HepG2 (cell line): ENCODE data around the gene BLVRA. TPM values are rescaled to one million over a fixed set of nuclear protein-coding genes. Genes with fewer than 3 reads are reported as not detected.
A peak's percentile ranks its signal among the peaks of the same experiment; 100 is the strongest.

ENCODE experiments used
- ESRRA ChIP-seq: sonication (generic); formaldehyde crosslinking; IDR thresholded peaks from 2 replicates; pipeline ENCODE4 v1.5.1; 2020; ENCODE audit warnings: mild to moderate bottlenecking, low read depth, missing genetic modification reagents
- MATR3 ChIP-seq: sonication (generic); formaldehyde crosslinking; IDR thresholded peaks from 2 replicates; pipeline ENCODE4 v1.4.0; 2020; ENCODE audit warnings: missing genetic modification reagents
- NR2F2 ChIP-seq: IDR thresholded peaks from 2 replicates; pipeline ENCODE4 v1.6.1; 2012; ENCODE audit warnings: low read depth, inconsistent platforms, borderline replicate concordance
- RERE ChIP-seq: IDR thresholded peaks from 2 replicates; pipeline ENCODE4 v1.6.1; 2016; ENCODE audit warnings: low read depth, missing genetic modification reagents, missing compliant biosample characterization
- RFX1 ChIP-seq: fragments of 450-650 bp; IDR thresholded peaks from 2 replicates; pipeline ENCODE4 v1.6.1; 2017
- SMARCE1 ChIP-seq: fragments of 450-650 bp; IDR thresholded peaks from 2 replicates; pipeline ENCODE4 v1.6.1; 2017; ENCODE audit warnings: borderline replicate concordance
- SUZ12 ChIP-seq: fragments of 150-350 bp; IDR thresholded peaks from 2 replicates; pipeline ENCODE4 v1.6.1; 2014; ENCODE audit warnings: low read depth, low read length
- THYN1 ChIP-seq: sonication (generic); formaldehyde crosslinking; IDR thresholded peaks from 2 replicates; pipeline ENCODE4 v1.8.1; 2023; ENCODE audit warnings: low read depth, mild to moderate bottlenecking, moderate library complexity, missing genetic modification reagents, borderline replicate concordance
- ZNF350 ChIP-seq: sonication (generic); formaldehyde crosslinking; IDR thresholded peaks from 2 replicates; pipeline ENCODE4 v1.4.0; 2020; ENCODE audit warnings: mild to moderate bottlenecking, low read depth, missing genetic modification reagents, borderline replicate concordance
- ZNF607 ChIP-seq: sonication (generic); formaldehyde crosslinking; IDR thresholded peaks from 2 replicates; pipeline ENCODE4 v1.5.1; 2020; ENCODE audit warnings: missing genetic modification reagents, mild to moderate bottlenecking, borderline replicate concordance
- ZNF780A ChIP-seq: sonication (generic); formaldehyde crosslinking; IDR thresholded peaks from 2 replicates; pipeline ENCODE4 v1.8.0; 2022; ENCODE audit warnings: mild to moderate bottlenecking, missing genetic modification reagents, moderate library complexity
- polyA plus RNA-seq, 8 experiments: library from polyadenylated mRNA; depleted of rRNA in 3 of 8; stranded (reverse) in 7 of 8; unstranded in 1 of 8; fragments of >200 nt; fragmentation: Illumina TruSeq in 4 of 8; extraction: Trizol in 4 of 8; gene quantifications; 2 replicates each; pipeline versions ENCODE4 v1.2.1 to v1.2.3, GENCODE V29; 2011 to 2016; ENCODE audit warnings: low read depth in 4 of 8, missing spikeins in 1 of 8, mixed read lengths in 1 of 8; ENCODE audit not compliant: insufficient read depth in 1 of 8
- total RNA-seq, 5 experiments: library from RNA; depleted of rRNA; stranded (reverse); fragments of >200 nt; fragmentation: Illumina TruSeq; extraction: Trizol; gene quantifications; 2 replicates each; pipeline ENCODE4 v1.2.3, GENCODE V29; 2016; ENCODE audit warnings: low read depth in 1 of 5
- TF ChIP-seq, protein P1 (sequence below): sonication (generic); formaldehyde crosslinking; conservative IDR thresholded peaks from 2 replicates; pipeline ENCODE4 v1.4.0; 2020; ENCODE audit warnings: mild to moderate bottlenecking, missing genetic modification reagents, moderate library complexity
- TF ChIP-seq, protein P2 (sequence below): sonication (generic); formaldehyde crosslinking; IDR thresholded peaks from 2 replicates; pipeline ENCODE4 v1.8.1; 2023; ENCODE audit warnings: mild to moderate bottlenecking, missing genetic modification reagents
- TF ChIP-seq, protein P3 (sequence below): sonication (generic); formaldehyde crosslinking; IDR thresholded peaks from 2 replicates; pipeline ENCODE4 v1.4.0; 2020; ENCODE audit warnings: mild to moderate bottlenecking, low read depth, missing genetic modification reagents
- TF ChIP-seq, protein P4 (sequence below): sonication (generic); formaldehyde crosslinking; IDR thresholded peaks from 2 replicates; pipeline ENCODE4 v1.8.0; 2022; ENCODE audit warnings: missing genetic modification reagents, mild to moderate bottlenecking, moderate library complexity, borderline replicate concordance

BLVRA gene
- total and polyA plus RNA-seq, 2 of the 13 experiments (the other 11 are each of a cell fraction or from before 2014, with no cell fraction given), result 39.2 to 64.2 TPM

- TF ChIP-seq THYN1 (CRISPR knock-in tag) (no peak), ZNF607 (CRISPR knock-in tag) (peak; percentile 65; the same call in 1 of the 2 replicates), ZNF780A (CRISPR knock-in tag) (peak; percentile 74; the same call in 1 of the 2 replicates), RFX1 (no peak), SUZ12 (no peak), MATR3 (CRISPR knock-in tag) (no peak), ESRRA (CRISPR knock-in tag) (peak; percentile 61; the same call in 1 of the 2 replicates), ZNF350 (CRISPR knock-in tag) (peak; percentile 91), NR2F2 (no peak), SMARCE1 (no peak), RERE (CRISPR knock-in tag) (no peak)
- TF ChIP-seq, protein P1, sequence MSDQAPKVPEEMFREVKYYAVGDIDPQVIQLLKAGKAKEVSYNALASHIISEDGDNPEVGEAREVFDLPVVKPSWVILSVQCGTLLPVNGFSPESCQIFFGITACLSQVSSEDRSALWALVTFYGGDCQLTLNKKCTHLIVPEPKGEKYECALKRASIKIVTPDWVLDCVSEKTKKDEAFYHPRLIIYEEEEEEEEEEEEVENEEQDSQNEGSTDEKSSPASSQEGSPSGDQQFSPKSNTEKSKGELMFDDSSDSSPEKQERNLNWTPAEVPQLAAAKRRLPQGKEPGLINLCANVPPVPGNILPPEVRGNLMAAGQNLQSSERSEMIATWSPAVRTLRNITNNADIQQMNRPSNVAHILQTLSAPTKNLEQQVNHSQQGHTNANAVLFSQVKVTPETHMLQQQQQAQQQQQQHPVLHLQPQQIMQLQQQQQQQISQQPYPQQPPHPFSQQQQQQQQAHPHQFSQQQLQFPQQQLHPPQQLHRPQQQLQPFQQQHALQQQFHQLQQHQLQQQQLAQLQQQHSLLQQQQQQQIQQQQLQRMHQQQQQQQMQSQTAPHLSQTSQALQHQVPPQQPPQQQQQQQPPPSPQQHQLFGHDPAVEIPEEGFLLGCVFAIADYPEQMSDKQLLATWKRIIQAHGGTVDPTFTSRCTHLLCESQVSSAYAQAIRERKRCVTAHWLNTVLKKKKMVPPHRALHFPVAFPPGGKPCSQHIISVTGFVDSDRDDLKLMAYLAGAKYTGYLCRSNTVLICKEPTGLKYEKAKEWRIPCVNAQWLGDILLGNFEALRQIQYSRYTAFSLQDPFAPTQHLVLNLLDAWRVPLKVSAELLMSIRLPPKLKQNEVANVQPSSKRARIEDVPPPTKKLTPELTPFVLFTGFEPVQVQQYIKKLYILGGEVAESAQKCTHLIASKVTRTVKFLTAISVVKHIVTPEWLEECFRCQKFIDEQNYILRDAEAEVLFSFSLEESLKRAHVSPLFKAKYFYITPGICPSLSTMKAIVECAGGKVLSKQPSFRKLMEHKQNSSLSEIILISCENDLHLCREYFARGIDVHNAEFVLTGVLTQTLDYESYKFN, result peak; percentile 31; the same call in 1 of the 2 replicates
- TF ChIP-seq, protein P2, sequence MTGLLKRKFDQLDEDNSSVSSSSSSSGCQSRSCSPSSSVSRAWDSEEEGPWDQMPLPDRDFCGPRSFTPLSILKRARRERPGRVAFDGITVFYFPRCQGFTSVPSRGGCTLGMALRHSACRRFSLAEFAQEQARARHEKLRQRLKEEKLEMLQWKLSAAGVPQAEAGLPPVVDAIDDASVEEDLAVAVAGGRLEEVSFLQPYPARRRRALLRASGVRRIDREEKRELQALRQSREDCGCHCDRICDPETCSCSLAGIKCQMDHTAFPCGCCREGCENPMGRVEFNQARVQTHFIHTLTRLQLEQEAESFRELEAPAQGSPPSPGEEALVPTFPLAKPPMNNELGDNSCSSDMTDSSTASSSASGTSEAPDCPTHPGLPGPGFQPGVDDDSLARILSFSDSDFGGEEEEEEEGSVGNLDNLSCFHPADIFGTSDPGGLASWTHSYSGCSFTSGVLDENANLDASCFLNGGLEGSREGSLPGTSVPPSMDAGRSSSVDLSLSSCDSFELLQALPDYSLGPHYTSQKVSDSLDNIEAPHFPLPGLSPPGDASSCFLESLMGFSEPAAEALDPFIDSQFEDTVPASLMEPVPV (CRISPR knock-in tag), result peak; percentile 71
- TF ChIP-seq, protein P3, sequence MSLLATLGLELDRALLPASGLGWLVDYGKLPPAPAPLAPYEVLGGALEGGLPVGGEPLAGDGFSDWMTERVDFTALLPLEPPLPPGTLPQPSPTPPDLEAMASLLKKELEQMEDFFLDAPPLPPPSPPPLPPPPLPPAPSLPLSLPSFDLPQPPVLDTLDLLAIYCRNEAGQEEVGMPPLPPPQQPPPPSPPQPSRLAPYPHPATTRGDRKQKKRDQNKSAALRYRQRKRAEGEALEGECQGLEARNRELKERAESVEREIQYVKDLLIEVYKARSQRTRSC (CRISPR knock-in tag), result 0 out of 2 replicates have a peak, but pooled peaks have one; percentile 28
- TF ChIP-seq, protein P4, sequence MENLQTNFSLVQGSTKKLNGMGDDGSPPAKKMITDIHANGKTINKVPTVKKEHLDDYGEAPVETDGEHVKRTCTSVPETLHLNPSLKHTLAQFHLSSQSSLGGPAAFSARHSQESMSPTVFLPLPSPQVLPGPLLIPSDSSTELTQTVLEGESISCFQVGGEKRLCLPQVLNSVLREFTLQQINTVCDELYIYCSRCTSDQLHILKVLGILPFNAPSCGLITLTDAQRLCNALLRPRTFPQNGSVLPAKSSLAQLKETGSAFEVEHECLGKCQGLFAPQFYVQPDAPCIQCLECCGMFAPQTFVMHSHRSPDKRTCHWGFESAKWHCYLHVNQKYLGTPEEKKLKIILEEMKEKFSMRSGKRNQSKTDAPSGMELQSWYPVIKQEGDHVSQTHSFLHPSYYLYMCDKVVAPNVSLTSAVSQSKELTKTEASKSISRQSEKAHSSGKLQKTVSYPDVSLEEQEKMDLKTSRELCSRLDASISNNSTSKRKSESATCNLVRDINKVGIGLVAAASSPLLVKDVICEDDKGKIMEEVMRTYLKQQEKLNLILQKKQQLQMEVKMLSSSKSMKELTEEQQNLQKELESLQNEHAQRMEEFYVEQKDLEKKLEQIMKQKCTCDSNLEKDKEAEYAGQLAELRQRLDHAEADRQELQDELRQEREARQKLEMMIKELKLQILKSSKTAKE, result no peak
Measured at GRCh38 chr7:43729214-43729923, 29.1 kb upstream of the BLVRA start, which contains the start of gene COA1 (continued).
